Measurements from ENCODE around the gene CLCN7. TPM values are rescaled to one million over a fixed set of nuclear protein-coding genes. Genes with fewer than 3 reads are reported as not detected.

The CLCN7 gene
- total and polyA plus RNA-seq, 9 of the 15 experiments (the other 6 are each of a cell fraction or from before 2014, with no cell fraction given) = 0.06 to 126 (median 18.7) TPM

GRCh38 chr16:1491327-1491726 lies 16.5 kb upstream of the CLCN7 start:
- WGBS (ENCODE audit: insufficient coverage, low coverage, missing lambda C conversion rate) = 75% methylated on average over 10 of the region's 12 CpGs
- Histone ChIP-seq H3K36me3 (ENCODE audit: control insufficient read depth, insufficient read depth, low read length) (peaks cover 23% of the 10 kb centered on the region; the same call in 2 of the 3 replicates), H3K79me2 (ENCODE audit: control insufficient read depth, insufficient read depth, low read length) (peaks cover 32% of the 10 kb centered on the region), H3K27me3 (ENCODE audit: control insufficient read depth in 2 of 2, insufficient read depth in 2 of 2, low read length in 2 of 2) (no peaks in the 10 kb centered on the region), H3K9me3 (replicated peaks; ENCODE audit: control insufficient read depth, insufficient read depth, low read depth, low read length) (no peaks in the 10 kb centered on the region), H3K27ac (ENCODE audit: extremely low read depth, low read depth, low read length) (no peak overlapping the region), H3K9ac (ENCODE audit: insufficient read depth in 1 of 2, low read depth in 2 of 2, low read length in 2 of 2) (peak overlapping the region in 1 of 2 experiments; percentile 55; a peak in 2 of 4 replicates), H4K20me1 (replicated peaks; ENCODE audit: control insufficient read depth, insufficient read depth, low read length) (peaks cover 7% of the 10 kb centered on the region; the same call in 1 of the 2 replicates), H2AFZ (ENCODE audit: low read depth, low read length) (peak overlapping the region; percentile 17; the same call in 1 of the 2 replicates), H3K4me3 (no peak overlapping the region), H3K4me2 (ENCODE audit: insufficient read depth, low read length) (no peak overlapping the region), H3K4me1 (replicated peaks in 1 of 2; ENCODE audit: control insufficient read depth in 2 of 2, insufficient read depth in 2 of 2, low read length in 2 of 2) (peaks cover 16 to 65% of the 10 kb centered on the region in 2 experiments; a peak in 3 of 5 replicates), H3K9me1 (ENCODE audit: control insufficient read depth, insufficient read depth, low read length) (no peaks in the 10 kb centered on the region)
- ATAC-seq (no peak), FAIRE-seq (no peak), DNase-seq (ENCODE audit: extremely low read depth in 1 of 4, low spot score in 3 of 4) (no peak)
- in situ Hi-C loops (cut with MboI) = no loop called here
- no peak for TF ChIP-seq MTF1 (CRISPR knock-in tag; IDR thresholded peaks at IDR 0.05; ENCODE audit: borderline replicate concordance)
- TF ChIP-seq YY1 (IDR thresholded peaks at IDR 0.05; ENCODE audit: borderline replicate concordance in 1 of 3, control insufficient read depth in 1 of 3, extremely low read depth in 1 of 3, insufficient read depth in 3 of 3, insufficient read length in 1 of 3, insufficient replicate concordance in 2 of 3, low read depth in 1 of 3, low read length in 2 of 3) = peak in 1 of 3 experiments; percentile 22
- intact Hi-C loops (cut with micrococcal nuclease) = no loop called here
- ChIA-PET CTCF (ENCODE audit: low intra/inter-chr PET ratio) (no interaction called here), POLR2A (interaction anchor here (0.7 to 2.6 kb wide), 2 partner anchors 8 to 71 kb away, joined by 3 to 13 read pairs; partner anchors contain the start of gene UQCC4)
- BruUV-seq (replicated peaks) = no TSS peak

- 65% methylated on average over 12 of the region's 12 CpGs for WGBS (ENCODE audit: insufficient coverage, low coverage, missing lambda C conversion rate)
- Histone ChIP-seq H3K4me2 (ENCODE audit: insufficient read depth, low read length) (no peak overlapping the region), H3K9me1 (ENCODE audit: control insufficient read depth, insufficient read depth, low read length) (no peaks in the 10 kb centered on the region), H4K20me1 (replicated peaks; ENCODE audit: control insufficient read depth, insufficient read depth, low read length) (no peaks in the 10 kb centered on the region), H3K9ac (ENCODE audit: insufficient read depth in 1 of 2, low read depth in 2 of 2, low read length in 2 of 2) (peak overlapping the region in 1 of 2 experiments; percentile 64; a peak in 1 of 4 replicates), H3K4me1 (replicated peaks in 1 of 2; ENCODE audit: control insufficient read depth in 2 of 2, insufficient read depth in 2 of 2, low read length in 2 of 2) (peaks cover 10 to 55% of the 10 kb centered on the region in 2 experiments; a peak in 3 of 5 replicates), H3K9me3 (replicated peaks; ENCODE audit: control insufficient read depth, insufficient read depth, low read depth, low read length) (no peaks in the 10 kb centered on the region), H3K4me3 (no peak overlapping the region), H3K79me2 (ENCODE audit: control insufficient read depth, insufficient read depth, low read length) (peaks cover 14% of the 10 kb centered on the region), H3K27ac (ENCODE audit: extremely low read depth, low read depth, low read length) (no peak overlapping the region), H2AFZ (ENCODE audit: low read depth, low read length) (no peak overlapping the region), H3K27me3 (ENCODE audit: control insufficient read depth in 2 of 2, insufficient read depth in 2 of 2, low read length in 2 of 2) (no peaks in the 10 kb centered on the region), H3K36me3 (ENCODE audit: control insufficient read depth, insufficient read depth, low read length) (peaks cover under 1% of the 10 kb centered on the region; the same call in 1 of the 3 replicates)
- ChIA-PET CTCF (ENCODE audit: low intra/inter-chr PET ratio) (no interaction called here), POLR2A (interaction anchor here (0.5 to 1.0 kb wide), 3 partner anchors 83 to 217 kb away, joined by 3 read pairs; partner anchors contain the start of gene MAPK8IP3)
- DNase-seq (ENCODE audit: extremely low read depth in 1 of 4, low spot score in 3 of 4) (no peak), ATAC-seq (no peak), FAIRE-seq (no peak)
- in situ Hi-C loops (cut with MboI) = no loop called here
- intact Hi-C loops (cut with micrococcal nuclease) = no loop called here
- BruUV-seq (replicated peaks) = no TSS peak
- TF ChIP-seq MYC (IDR thresholded peaks at IDR 0.05; ENCODE audit: low read depth, low read length) (no peak), MYC (CRISPR knock-in tag; IDR thresholded peaks at IDR 0.05; ENCODE audit: borderline replicate concordance, low read depth) (no peak), NCOA2 (IDR thresholded peaks at IDR 0.05; ENCODE audit: partially characterized antibody in 2 of 2) (no peak), DPF2 (IDR thresholded peaks at IDR 0.05) (no peak), RBFOX2 (IDR thresholded peaks at IDR 0.05; ENCODE audit: low read depth, low read length) (no peak), PATZ1 (CRISPR knock-in tag; IDR thresholded peaks at IDR 0.05; ENCODE audit: borderline replicate concordance) (no peak), LCOR (CRISPR knock-in tag; IDR thresholded peaks at IDR 0.05) (no peak), ZSCAN32 (CRISPR knock-in tag; IDR thresholded peaks at IDR 0.05) (no peak), ZNF395 (CRISPR knock-in tag; IDR thresholded peaks at IDR 0.05) (no peak), MAFG (tag; conservative IDR thresholded peaks at IDR 0.05) (no peak)
These were observed 14.2 kb upstream of the CLCN7 start for GRCh38 chr16:1489077-1489476.

Measured in K562 (cell line).